Activated CD4-positive, alpha-beta memory T cell treated with anti-CD3 and anti-CD28 coated beads, Interleukin-2, amount 10 ng/mL, durations not matched to agents 7 days and 5 days (primary cell): Measurements from ENCODE around the gene PHYH. TPM values are rescaled to one million over a fixed set of nuclear protein-coding genes. Genes with fewer than 3 reads are reported as not detected.
"Not testable (repeated sequence)": the region's sequence is repeated elsewhere in the genome, so short reads cannot be mapped to it uniquely, and the experiment has no call there.

ENCODE experiments used
- CTCF ChIA-PET: fragments of 350-600 bp; sonication (Branson Sonifier 250); formaldehyde crosslinking; loops from one replicate; lab custom pipeline; 2021; ENCODE audit warnings: antibody characterized with exemption, inconsistent platforms; lab: Charles Lee
- POLR2A ChIA-PET: fragments of 350-600 bp; sonication (Branson Sonifier 250); formaldehyde crosslinking; loops from one replicate; lab custom pipeline; 2021; ENCODE audit warnings: antibody characterized with exemption; lab: Charles Lee
- DNase-seq: peaks from one replicate; pipeline ENCODE4 v3.0.0-alpha.2; 2020
- H3K27ac Mint-ChIP-seq: one replicate; pipeline ENCODE4 v1.8.0; 2021; ENCODE audit warnings: mild to moderate bottlenecking, mixed read lengths
- H3K27me3 Mint-ChIP-seq: one replicate; pipeline ENCODE4 v1.8.0; 2021; ENCODE audit warnings: mixed read lengths
- H3K36me3 Mint-ChIP-seq: one replicate; pipeline ENCODE4 v1.8.0; 2021; ENCODE audit warnings: low read depth, mixed read lengths
- H3K4me1 Mint-ChIP-seq: one replicate; pipeline ENCODE4 v1.8.0; 2021; ENCODE audit warnings: mixed read lengths
- H3K4me3 Mint-ChIP-seq: one replicate; pipeline ENCODE4 v1.8.0; 2021; ENCODE audit warnings: mild to moderate bottlenecking, mixed read lengths
- H3K9me3 Mint-ChIP-seq: one replicate; pipeline ENCODE4 v1.8.0; 2021; ENCODE audit warnings: mixed read lengths
- total RNA-seq, 2 experiments: library from RNA; stranded (reverse); gene quantifications; one replicate each; pipeline ENCODE4 v1.2.3, GENCODE V29; 2021

Gene PHYH
- total RNA-seq, 2 experiments from 2014 or later = 10.9 to 11.2 TPM

DNA sequence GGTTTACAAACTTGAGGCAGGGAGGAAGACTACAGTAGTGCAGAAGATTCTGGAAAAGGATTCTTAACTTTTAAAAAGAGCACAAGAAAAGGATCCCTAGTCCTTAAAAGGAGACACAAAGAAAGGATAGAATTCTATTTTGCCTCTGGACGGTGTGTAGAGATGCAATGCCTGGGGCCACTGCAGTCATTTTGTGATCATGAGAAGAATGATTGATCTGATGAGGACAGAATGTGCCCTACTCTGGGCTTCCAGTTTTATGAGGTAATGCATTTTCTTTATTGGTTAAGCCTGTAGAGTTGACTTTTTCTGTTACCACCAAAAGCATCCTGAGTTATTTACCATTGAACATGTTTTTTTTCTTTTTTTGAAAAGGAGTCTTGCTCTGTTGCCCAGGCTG, 37.4 kb downstream of the PHYH start:
- no peak for DNase-seq
- no peaks in the 10 kb centered on the region for H3K9me3 Mint-ChIP-seq
- no peaks in the 10 kb centered on the region for H3K36me3 Mint-ChIP-seq
- H3K4me1 Mint-ChIP-seq = peaks cover 4% of the 10 kb centered on the region
- ChIA-PET POLR2A (no interaction called here), CTCF (no interaction called here)
- peaks cover 15% of the 10 kb centered on the region for H3K27me3 Mint-ChIP-seq
- no peak overlapping the region for H3K4me3 Mint-ChIP-seq
- no peak overlapping the region for H3K27ac Mint-ChIP-seq

DNA sequence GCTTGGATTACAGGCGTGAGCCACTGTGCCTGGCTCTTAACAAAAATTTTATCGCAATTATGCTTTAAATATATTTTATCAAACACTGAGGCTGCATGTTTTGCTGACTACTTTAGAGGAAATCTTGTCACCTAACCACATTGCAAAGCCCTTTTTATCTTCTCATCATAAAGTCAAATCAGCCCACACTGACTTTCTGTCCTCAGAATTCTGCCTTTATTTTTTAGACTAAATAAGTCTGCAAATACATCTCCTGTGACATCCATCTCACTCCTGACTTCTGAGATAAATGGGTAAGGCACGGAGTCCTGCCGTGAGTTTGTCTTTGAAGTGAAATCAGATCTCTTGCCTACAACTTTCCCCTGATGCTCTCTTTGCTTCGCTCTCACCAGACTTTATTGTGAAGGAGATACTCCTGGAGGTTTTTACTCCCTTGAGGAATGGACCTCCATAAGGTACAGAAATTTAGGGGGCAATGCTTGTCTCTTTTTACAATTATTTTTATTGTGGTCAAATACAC, 42.2 kb downstream of the PHYH start:
- Mint-ChIP-seq H3K36me3 (no peaks in the 10 kb centered on the region), H3K4me3 (no peak overlapping the region), H3K27ac (no peak overlapping the region), H3K4me1 (peaks cover 4% of the 10 kb centered on the region), H3K27me3 (peaks cover 15% of the 10 kb centered on the region), H3K9me3 (no peaks in the 10 kb centered on the region)
- ChIA-PET CTCF (no interaction called here), POLR2A (no interaction called here)
- no peak for DNase-seq

DNA sequence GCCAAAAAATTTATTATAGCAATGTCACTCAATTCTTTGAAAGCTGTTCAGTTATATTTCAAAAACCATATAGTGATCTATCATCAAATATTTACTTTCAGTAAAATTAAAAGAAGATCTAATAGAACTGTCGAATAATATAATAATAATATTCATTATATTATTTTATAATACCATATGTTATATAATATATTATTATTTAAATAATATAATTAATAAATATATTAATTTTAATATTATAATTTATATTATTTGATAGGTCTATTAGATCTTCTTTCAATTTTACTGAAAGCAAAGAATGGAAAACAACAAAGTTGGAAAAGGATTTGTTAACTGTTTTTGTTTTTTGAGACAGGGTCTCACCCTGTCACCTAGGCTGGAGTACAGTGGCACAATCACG, 43.2 kb downstream of the PHYH start:
- no peak for DNase-seq
- CTCF ChIA-PET = interaction anchor here (1.0 kb wide), 1 partner anchor 46 kb away, joined by 3 read pairs; no protein-coding TSS in a partner anchor
- Mint-ChIP-seq H3K27me3 (peaks cover 12% of the 10 kb centered on the region), H3K36me3 (no peaks in the 10 kb centered on the region), H3K9me3 (no peaks in the 10 kb centered on the region), H3K27ac (no peak overlapping the region), H3K4me3 (no peak overlapping the region), H3K4me1 (peaks cover 4% of the 10 kb centered on the region)
- POLR2A ChIA-PET = no interaction called here

DNA sequence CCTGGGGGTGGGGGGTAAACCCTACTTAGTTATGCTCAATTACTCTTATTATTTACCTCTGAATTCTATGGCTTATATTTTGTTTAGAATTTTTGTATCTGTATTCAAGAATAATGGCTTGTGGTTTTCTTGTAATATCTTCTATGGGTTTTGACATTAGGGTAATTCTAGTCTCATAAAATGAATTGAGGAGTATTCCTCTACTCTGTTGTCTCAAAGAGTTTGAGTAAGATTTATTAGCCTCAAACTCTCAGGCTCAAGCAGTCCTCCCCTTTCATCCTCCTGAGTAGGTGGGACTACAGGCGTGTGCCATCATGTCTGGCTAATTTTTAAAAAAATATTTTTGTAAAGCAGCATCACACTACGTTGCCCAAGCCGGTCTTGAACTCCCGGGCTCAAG, 46.1 kb downstream of the PHYH start:
- Mint-ChIP-seq H3K4me3 (no peak overlapping the region), H3K27me3 (peaks cover 12% of the 10 kb centered on the region), H3K27ac (no peak overlapping the region), H3K4me1 (peaks cover 4% of the 10 kb centered on the region), H3K9me3 (no peaks in the 10 kb centered on the region), H3K36me3 (no peaks in the 10 kb centered on the region)
- CTCF ChIA-PET = interaction anchor here (0.6 kb wide), 1 partner anchor 157 kb away, joined by 3 read pairs; no protein-coding TSS in a partner anchor
- POLR2A ChIA-PET = no interaction called here
- DNase-seq = no peak

DNA sequence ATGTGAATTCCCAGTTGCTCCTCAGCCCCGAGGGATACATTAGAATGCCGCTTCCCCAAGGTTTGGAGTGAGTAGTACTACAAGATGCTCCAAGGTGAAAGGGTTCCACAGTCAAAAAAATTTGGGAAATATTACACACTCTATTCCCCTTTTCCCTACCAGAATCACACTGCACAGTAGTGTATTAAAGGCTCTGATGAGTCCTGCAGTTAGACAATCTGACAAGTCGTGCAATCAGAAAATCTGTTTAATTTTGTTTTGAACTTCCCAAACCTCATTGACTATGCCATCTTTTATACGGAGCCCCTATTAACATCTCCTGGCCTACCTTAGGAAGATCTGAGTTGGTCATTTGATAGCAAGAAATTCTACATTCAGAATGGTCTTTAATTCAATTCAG, 52.1 kb downstream of the PHYH start:
- Mint-ChIP-seq H3K27me3 (no peaks in the 10 kb centered on the region), H3K4me3 (no peak overlapping the region), H3K9me3 (no peaks in the 10 kb centered on the region), H3K27ac (no peak overlapping the region), H3K4me1 (no peaks in the 10 kb centered on the region), H3K36me3 (no peaks in the 10 kb centered on the region)
- ChIA-PET CTCF (no interaction called here), POLR2A (no interaction called here)
- no peak for DNase-seq

DNA sequence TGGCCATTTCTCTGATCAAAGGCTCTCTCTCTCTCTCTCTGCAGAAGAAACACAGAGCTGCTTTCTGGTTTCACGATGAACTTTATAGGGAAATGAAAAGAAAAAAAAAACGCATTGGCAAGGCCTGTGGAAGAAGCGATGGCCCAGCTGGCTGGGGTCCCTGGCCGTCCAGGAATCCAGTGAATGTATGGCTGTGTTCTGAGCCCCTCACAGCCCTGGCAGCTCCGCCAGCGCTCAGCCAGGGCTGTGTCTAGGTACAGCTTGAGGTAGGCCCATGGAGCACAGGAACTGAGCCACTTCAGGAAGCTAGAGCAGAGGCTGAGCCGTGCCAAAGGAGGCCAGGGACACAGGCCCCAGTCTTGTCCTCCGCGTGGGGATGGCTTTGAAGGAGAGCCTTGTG, 52.6 kb downstream of the PHYH start:
- H3K36me3 Mint-ChIP-seq = no peaks in the 10 kb centered on the region
- H3K27me3 Mint-ChIP-seq = no peaks in the 10 kb centered on the region
- no peaks in the 10 kb centered on the region for H3K4me1 Mint-ChIP-seq
- H3K4me3 Mint-ChIP-seq = no peak overlapping the region
- no peaks in the 10 kb centered on the region for H3K9me3 Mint-ChIP-seq
- no peak for DNase-seq
- ChIA-PET CTCF (no interaction called here), POLR2A (no interaction called here)
- no peak overlapping the region for H3K27ac Mint-ChIP-seq

DNA sequence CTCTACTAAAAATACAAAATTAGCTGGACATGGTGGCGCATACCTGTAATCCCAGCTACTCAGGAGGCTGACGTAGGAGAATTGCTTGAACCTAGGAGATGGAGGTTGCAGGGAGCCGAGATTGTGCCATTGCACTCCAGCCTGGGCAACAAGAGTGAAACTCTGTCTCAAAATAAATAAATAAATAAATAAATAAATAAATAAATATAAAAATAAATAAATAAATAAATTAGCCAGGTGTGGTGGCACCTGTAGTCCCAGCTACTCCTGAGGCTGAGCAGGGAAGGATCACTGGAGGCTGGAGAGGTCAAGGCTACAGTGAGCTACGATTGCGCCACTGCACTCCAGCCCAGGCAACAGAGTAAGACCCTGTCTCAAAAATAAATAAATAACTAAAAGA, 57.6 kb downstream of the PHYH start:
- DNase-seq, POLR2A ChIA-PET, H3K36me3 Mint-ChIP-seq, H3K9me3 Mint-ChIP-seq, H3K27me3 Mint-ChIP-seq, H3K4me3 Mint-ChIP-seq, H3K27ac Mint-ChIP-seq, CTCF ChIA-PET, H3K4me1 Mint-ChIP-seq: not testable (repeated sequence)

DNA sequence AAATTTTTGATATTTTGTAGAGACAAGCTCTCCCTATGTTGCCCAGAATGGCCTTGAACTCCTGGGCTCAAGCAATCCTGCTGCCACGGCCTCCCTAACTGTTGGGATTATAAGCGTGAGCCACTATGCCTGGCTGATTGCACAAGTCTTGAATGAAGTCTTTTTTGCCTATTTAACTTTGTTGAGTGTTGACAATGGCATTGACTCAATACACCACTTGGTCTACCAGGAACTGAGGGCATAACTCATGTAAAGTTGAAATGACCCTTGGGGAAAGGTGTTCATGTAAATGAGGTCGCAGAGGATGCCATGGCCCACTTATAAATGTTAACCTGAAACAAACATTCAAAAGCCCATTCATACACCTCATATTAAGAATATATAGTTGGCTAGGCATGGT, 58.3 kb downstream of the PHYH start:
- no peaks in the 10 kb centered on the region for H3K27me3 Mint-ChIP-seq
- ChIA-PET POLR2A (no interaction called here), CTCF (interaction anchor here (0.9 kb wide), 1 partner anchor 12 kb away, joined by 4 read pairs; no protein-coding TSS in a partner anchor)
- H3K36me3 Mint-ChIP-seq = no peaks in the 10 kb centered on the region
- H3K9me3 Mint-ChIP-seq = no peaks in the 10 kb centered on the region
- H3K4me1 Mint-ChIP-seq = no peaks in the 10 kb centered on the region
- DNase-seq = no peak
- H3K4me3 Mint-ChIP-seq = no peak overlapping the region
- no peak overlapping the region for H3K27ac Mint-ChIP-seq

DNA sequence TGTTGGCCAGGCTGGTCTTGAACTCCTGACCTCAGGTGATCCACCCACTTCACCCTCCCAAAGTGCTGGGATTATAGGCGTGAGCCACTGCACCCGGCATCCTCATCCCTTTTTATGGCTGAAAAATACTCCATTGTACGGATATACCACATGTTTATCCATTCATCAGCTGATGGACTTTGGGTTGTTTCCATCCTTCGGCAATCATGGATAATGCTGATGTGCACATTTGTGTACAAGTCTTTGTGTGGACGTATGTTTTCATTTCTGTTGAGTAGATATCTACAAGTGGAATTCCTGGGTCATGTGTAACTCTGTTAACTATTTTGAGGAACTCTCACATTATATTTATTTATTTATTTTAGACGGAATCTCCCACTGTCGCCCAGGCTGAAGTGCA, 59.9 kb downstream of the PHYH start:
- ChIA-PET CTCF (no interaction called here), POLR2A (no interaction called here)
- Mint-ChIP-seq H3K4me3 (no peak overlapping the region), H3K9me3 (no peaks in the 10 kb centered on the region), H3K27ac (no peak overlapping the region), H3K27me3 (no peaks in the 10 kb centered on the region), H3K36me3 (no peaks in the 10 kb centered on the region), H3K4me1 (no peaks in the 10 kb centered on the region)
- no peak for DNase-seq

DNA sequence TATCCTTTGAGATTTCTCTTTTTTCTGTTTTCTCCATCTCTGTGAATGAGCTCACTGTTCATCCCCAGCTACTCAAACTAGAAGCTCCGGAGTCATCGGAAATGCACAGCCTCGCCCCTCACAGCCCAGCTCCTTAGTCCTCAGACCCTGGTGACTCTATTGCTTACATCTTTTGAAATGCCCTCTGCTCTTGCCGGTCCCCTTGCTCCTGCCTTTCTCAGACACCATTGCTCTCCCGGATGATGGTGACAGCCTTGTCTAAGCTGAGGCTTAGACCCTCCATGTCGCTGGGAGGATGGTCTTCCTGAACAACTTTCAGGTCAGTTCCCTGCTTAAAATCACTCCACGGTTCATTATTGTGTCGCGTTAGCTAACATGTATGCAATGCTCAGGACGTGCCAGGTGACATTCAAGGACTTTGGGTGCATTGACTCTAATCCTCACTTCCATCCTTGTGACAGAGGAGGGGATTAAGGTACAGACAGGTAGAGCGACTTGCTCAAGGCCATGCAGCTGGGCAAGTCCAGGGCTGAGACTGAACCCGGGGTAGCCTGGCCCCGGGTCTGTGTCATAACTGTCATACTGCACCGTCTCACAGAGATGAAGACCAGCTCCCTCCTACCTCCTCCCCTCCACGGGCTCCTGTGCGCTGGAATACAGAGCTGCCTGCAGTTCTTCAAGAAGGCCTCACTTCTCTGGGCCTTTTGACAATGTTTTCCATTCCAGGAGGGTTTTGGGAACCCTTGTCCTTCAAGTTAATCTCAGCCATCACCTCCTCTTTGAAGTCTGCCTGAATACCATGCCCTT, 61.4 kb downstream of the PHYH start:
- no peak overlapping the region for H3K4me3 Mint-ChIP-seq
- H3K4me1 Mint-ChIP-seq = no peaks in the 10 kb centered on the region
- no peak overlapping the region for H3K27ac Mint-ChIP-seq
- no peak for DNase-seq
- H3K27me3 Mint-ChIP-seq = no peaks in the 10 kb centered on the region
- H3K36me3 Mint-ChIP-seq = no peaks in the 10 kb centered on the region
- no peaks in the 10 kb centered on the region for H3K9me3 Mint-ChIP-seq
- CTCF ChIA-PET = interaction anchor here (0.6 to 1.8 kb wide), 2 partner anchors 64 to 706 kb away, joined by 4 to 6 read pairs; no protein-coding TSS in a partner anchor
- POLR2A ChIA-PET = no interaction called here

DNA sequence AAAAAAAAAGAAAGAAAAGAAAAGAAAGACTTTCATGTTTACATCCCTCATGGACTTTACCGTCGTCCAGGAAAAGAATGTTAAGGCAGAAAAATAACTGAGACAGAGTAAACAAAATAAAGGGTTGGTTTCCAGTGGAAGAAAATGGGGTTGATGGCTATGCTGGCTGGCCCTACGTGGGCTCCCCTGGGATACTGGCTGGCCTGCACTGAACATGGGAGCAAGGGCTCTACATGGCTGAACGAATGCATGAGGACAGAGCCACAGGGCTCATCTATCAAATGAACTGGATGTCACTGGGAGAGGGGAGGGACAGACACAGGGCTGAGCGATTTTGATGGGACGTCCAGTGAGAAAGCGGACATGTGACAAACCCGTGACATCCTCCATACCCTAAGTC, 63.2 kb downstream of the PHYH start:
- CTCF ChIA-PET = no interaction called here
- POLR2A ChIA-PET = no interaction called here

DNA sequence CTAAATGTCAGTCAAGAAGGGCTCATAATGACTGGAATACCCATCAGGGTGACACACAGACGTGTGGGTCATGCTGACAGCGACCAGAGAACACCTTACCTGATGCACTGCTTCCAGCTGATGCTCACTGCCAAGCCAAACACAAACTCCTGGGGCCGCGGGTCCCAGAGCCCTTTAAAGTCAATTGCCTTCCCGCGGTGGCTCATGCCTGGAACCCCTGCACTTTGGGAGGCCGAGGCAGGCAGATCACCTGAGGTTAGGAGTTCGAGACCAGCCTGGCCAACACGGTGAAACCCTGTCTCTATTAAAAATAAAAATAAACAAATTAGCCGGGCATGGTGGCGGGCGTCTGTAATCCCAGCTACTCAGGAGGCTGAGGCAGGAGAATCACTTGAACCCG, 65.1 kb downstream of the PHYH start:
- H3K27ac Mint-ChIP-seq, H3K9me3 Mint-ChIP-seq, H3K27me3 Mint-ChIP-seq, H3K4me3 Mint-ChIP-seq, H3K36me3 Mint-ChIP-seq, H3K4me1 Mint-ChIP-seq, DNase-seq, POLR2A ChIA-PET, CTCF ChIA-PET: not testable (repeated sequence)

More for the DNA sequence above, 63.2 kb downstream of the PHYH start:
- no peaks in the 10 kb centered on the region for H3K9me3 Mint-ChIP-seq
- H3K27ac Mint-ChIP-seq = no peak overlapping the region
- no peaks in the 10 kb centered on the region for H3K36me3 Mint-ChIP-seq
- H3K4me1 Mint-ChIP-seq = no peaks in the 10 kb centered on the region
- DNase-seq = no peak
- H3K4me3 Mint-ChIP-seq = no peak overlapping the region
- no peaks in the 10 kb centered on the region for H3K27me3 Mint-ChIP-seq

DNA sequence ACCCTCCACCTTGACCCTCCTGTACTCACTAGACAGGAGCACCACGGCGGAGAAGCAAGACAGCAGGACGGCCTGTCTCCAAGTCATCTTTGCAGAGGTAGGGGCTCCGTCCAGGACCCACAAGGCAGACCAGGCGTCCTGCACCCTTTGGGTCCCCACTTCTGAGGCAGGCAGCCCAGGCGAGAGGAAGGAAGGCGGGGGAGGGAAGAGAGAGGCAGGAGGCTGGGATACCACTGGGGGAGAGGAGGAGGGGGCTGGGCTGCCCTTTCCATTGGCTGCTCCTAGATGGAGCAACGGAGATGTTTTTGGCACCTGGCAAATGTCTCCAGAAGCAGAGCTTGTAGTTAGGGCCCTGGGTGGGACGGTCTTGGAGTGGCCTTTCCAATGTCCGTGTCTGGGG, 65.7 kb downstream of the PHYH start, which contains the start of gene UCMA:
UCMA (minus strand) TSS at position 203 of the 400 bp plus-strand sequence; CDS start at position 87, 116 bp downstream.
- Mint-ChIP-seq H3K27me3 (no peaks in the 10 kb centered on the region), H3K4me1 (no peaks in the 10 kb centered on the region), H3K4me3 (no peak within 1 kb of the TSS), H3K27ac (no peak within 1 kb of the TSS), H3K36me3 (no peaks in the 10 kb centered on the region), H3K9me3 (no peaks in the 10 kb centered on the region)
- ChIA-PET CTCF (no interaction called here), POLR2A (no interaction called here)
- DNase-seq = no peak

DNA sequence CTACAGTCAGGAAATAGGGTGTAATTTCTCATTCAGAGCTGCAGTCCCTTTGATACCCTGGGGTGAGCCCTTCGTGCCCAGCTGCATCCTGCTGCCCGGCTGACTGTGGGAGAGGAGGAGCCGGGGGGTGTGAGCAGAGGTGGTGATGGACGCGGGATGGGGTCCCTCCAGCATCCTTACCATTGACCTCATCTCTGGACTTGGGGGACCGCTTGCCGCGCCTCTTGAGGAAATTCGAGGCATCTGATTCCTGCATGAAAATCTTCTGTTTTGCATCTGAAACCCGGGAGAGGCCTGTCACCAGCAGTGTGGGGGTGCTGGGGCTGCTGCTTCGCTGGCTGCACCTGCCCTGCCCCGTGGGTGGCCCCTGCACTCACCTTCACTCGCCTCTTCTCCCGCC, 66.5 kb downstream of the PHYH start:
- no peaks in the 10 kb centered on the region for H3K9me3 Mint-ChIP-seq
- no peaks in the 10 kb centered on the region for H3K36me3 Mint-ChIP-seq
- no peak for DNase-seq
- no peaks in the 10 kb centered on the region for H3K27me3 Mint-ChIP-seq
- ChIA-PET CTCF (no interaction called here), POLR2A (no interaction called here)
- H3K27ac Mint-ChIP-seq = no peak overlapping the region
- no peaks in the 10 kb centered on the region for H3K4me1 Mint-ChIP-seq
- H3K4me3 Mint-ChIP-seq = no peak overlapping the region
